Inflammatory macrophage treated with lipopolysaccharide for 4 hours (primary cell): ENCODE data around the gene SLC18A3.
A peak's percentile ranks its signal among the peaks of the same experiment; 100 is the strongest.

Experiments used
- DNase-seq: peaks from one replicate; pipeline ENCODE4 v3.0.0-alpha.2; 2020

The SLC18A3 gene

DNA sequence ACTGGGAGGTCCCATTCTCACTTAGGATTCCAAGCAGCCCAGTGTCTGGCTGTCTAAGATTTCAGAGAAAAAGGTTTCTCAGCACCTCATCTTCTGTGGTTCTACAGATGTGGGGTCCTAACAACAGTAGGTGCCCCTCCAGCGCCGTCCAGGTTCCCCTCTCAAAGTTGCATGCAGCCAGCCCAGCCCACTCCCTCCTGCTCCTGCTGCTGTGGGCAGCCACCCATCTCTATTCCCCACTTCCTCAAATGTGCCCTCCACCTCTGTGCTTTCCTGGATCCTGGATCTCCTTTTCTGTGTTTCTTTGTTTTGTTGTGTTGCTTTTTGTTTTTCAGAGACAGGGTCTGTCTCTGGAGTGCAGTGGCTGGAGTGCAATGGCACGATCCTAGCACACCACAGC lies 13.3 kb upstream of the SLC18A3 start:
- no peak for DNase-seq

DNA sequence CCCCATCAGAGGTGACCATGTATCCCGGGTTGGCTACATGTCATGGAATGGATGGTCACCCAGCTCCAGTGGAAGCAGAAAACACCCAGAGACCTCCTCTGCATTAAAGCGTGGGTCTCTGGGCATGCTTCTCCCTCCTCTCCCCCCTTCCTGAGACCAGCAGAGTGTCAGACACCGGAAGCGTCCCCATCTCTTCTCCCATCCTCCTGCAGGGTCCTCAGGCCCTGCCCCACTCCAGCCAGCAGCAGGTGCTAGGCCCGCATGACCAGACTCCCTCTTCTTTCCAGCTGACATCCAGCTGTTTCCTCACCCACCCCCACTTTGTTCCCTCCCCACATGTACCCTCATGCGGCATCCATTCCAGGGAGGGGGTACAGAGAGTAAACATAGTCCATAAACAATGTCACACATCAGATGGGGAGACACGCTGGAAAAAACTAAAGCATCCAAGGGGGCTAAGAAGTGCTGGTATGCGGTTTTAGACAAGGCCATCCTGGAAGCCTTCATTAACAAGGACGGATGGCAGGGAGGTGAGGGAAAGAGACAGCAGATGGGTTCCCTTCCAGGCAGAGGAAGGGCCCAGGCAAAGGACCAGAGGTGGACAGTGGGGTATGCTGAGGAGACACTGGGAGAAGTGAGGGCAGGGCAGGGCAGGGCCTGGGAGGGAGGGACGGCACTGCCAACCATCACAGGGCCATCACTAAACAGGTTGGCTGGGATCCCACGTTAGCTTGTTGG lies 12.5 kb upstream of the SLC18A3 start:
- DNase-seq, result no peak

DNA sequence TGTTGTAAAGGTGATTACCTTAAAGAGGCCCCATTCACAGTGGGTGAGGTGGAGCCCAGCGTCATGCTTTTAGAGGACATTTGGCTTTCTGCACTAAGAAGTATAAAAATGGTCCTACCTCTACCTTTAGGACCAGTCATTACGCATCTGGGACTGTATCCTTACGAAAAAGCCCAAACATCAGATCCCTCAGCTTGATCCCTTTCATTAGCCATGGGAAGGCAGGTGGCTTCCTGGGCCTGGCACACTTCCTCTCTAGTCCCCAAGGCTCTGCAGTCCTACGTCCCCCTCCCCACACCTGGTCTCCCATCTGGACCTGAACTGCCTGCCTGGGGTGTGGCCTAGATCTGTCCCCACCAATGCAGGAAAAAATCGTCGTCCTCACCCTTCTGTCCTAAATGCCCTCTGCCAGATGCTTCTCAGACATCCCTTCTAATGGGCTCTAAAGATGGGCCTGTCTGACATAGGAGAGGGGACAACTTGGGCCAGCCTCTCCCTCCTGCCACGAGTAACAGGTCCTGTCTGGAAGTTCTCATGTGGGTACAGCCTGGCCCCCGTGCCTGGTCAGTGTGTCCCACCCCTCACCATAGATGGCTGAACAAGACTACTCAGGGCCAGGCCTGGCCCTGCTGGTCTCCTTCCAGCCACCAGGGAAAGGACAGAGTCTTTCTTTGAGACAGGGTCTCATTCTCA lies 11.8 kb upstream of the SLC18A3 start:
- no peak for DNase-seq

GRCh38 chr10:49598986-49599385 lies 11.1 kb upstream of the SLC18A3 start:
- DNase-seq, result no peak

GRCh38 chr10:49599546-49599945 lies 10.6 kb upstream of the SLC18A3 start:
- DNase-seq, result no peak

- no peak for DNase-seq
These were observed 10.1 kb upstream of the SLC18A3 start for GRCh38 chr10:49600046-49600445.

GRCh38 chr10:49600781-49601400 lies 9.2 kb upstream of the SLC18A3 start:
- DNase-seq, result no peak

GRCh38 chr10:49601857-49602256 lies 8.3 kb upstream of the SLC18A3 start:
- DNase-seq, result no peak

GRCh38 chr10:49602380-49603023 lies 7.6 kb upstream of the SLC18A3 start:
- DNase-seq, result no peak

DNA sequence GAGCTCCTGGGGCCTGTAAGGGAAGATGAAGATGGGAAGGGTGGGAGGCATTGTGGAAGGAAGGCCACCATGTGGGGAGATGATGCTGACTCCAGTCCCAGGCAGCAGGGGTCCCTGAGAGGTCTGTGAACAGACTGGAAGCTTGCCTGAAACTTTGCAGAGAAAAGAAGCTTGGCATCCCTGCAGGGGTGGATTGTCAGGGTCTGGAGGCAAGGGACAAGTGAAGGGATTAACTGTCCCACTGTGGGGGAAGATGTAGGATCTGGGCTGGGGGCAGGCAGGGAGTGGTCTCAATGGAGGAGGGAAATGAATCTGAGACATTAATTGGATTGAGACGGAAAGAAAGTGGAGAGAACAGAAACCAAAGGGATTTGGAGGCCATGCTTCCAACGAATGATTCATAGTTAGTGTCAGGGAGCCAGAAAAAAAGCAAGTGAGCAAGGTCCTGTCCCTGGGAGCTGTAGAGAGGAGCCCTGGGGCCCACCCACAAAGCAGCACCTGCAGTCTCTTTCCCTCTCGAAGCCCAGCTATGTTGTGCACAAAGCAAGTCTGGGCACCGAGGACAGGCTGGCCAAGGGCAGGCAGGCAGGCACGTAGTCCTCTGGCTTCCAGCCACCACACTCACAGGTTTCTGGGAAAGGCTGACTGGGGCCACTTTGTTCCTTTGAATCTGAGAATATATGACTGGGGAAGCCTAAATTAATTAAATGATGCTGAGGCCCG lies 4.7 kb upstream of the SLC18A3 start:
- DNase-seq, result no peak

- DNase-seq, result no peak
These were observed 4.1 kb upstream of the SLC18A3 start for GRCh38 chr10:49605939-49606509.

DNA sequence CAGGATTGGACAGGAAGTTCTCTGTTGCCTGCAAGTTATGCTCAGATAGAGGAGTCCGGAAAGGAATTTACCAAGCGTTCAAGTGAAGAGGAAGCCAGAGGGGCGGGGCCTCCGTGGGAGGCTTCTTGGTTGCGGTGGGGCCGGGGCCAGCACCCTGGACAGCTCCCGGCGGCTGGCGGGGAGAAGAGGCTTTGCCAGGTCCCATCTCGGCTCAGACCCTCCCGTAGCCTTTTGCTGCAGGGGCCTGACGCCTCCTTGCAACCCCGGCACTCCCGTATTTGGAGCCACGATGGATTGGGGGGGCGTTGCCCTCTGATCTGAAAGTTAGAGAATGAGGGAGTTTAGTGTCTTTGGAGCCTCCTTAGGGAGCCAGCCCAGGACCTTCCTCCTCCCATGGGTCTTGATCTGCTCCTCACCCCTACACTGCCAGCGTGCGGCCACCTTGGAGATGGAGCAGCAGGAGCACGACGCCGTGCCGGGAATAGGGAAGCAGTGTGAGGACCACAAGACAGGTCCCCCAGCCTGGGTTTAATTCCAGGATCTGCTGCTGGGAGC lies 3.1 kb upstream of the SLC18A3 start:
- DNase-seq, result peak; percentile 57

DNA sequence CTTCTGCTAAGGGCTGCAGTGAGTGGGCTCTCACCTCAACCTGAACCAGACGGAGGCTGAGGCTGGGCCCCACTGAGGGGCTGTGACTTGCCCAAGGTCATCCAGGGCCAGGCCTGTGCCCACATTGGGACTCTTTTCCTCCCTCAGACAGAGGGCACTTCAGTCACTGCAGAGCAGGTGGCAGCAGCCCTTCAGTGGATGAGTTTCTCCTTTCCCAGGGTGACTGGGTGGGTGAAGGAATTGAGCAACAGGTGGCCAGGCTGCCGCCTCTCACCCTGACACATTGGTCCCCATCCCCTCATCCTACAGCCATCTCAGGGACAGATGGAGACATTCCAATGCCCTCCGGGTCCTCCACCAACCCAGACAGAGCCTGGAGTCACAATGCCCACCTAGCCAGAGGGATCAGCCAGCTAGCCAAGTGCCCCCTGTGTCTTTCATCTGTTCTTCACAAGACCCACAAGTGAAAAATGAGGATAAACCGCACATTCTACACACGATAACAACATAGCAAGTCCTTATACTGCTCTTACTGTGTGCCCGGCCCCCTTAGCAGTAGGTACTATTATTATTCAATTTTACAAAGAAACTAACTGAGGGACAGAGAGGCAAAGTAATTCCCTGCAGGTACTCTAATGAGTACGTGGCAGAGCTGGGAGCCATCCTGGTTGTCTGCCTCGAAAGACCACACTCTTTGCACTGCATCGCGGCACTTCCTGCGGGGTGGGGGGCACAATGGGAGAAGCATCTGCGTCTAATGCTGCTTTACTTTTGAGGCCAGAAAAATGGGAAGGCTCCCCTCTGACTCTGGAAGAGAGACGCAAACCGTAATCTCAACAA lies 1.7 kb upstream of the SLC18A3 start:
- no peak for DNase-seq

DNA sequence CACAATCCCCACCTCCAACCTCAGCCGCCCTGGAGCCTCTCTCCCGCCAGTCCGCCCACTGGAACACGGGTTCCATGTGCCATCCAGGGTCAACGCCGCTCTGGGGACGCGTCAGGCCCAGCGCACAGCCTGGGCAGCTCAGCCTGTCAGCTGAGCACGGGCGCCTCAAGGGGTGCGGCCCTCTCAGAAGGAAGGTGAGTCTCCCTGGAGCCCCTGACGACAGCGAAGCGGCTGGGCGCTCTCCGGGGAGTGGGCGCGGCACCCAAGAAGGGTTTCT lies 1.2 kb upstream of the SLC18A3 start:
- no peak for DNase-seq

- DNase-seq, result no peak
These were observed 612 bp upstream of the SLC18A3 start for GRCh38 chr10:49609283-49610113.

- DNase-seq, result no peak
These were observed 502 bp downstream of the SLC18A3 start for GRCh38 chr10:49610458-49611165.

GRCh38 chr10:49611166-49611815 lies 1.2 kb downstream of the SLC18A3 start:
- DNase-seq, result no peak

DNA sequence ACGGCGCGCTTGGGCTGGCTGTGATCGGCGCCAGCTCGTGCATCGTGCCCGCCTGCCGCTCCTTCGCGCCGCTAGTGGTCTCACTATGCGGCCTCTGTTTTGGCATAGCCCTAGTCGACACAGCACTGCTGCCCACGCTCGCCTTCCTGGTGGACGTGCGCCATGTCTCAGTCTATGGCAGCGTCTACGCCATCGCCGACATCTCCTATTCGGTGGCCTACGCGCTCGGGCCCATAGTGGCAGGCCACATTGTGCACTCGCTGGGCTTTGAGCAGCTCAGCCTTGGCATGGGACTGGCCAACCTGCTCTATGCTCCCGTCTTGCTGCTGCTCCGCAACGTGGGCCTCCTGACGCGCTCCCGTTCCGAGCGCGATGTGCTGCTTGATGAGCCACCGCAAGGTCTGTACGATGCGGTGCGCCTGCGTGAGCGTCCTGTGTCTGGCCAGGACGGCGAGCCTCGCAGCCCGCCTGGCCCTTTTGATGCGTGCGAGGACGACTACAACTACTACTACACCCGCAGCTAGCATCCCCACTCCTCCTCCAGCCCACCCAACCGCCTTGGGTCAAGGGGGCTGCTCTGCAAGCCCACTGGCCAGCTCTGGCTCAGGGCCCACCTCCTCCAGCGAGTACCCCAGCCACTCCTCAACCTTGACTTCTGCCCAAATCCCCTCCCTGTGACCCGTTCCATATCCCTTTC lies 1.9 kb downstream of the SLC18A3 start:
- no peak for DNase-seq
